ENCODE results near the gene NENF. TPM values are rescaled to one million over a fixed set of nuclear protein-coding genes. Genes with fewer than 3 reads are reported as not detected.

Gene NENF
- total and polyA plus RNA-seq, 10 of the 15 experiments (the other 5 are each of a cell fraction or from before 2014, with no cell fraction given), result 5.1 to 83.4 (median 42.7) TPM

GRCh38 chr1:212481438-212481767 is 48.7 kb downstream of the NENF start:
- POLR2A ChIA-PET, result interaction anchor here (0.6 to 0.9 kb wide), 3 partner anchors 8 to 1427 kb away, joined by 3 to 6 read pairs (median 4); no protein-coding TSS in a partner anchor
- no peak for TF ChIP-seq E2F8 (IDR thresholded peaks at IDR 0.05; ENCODE audit: low read depth, partially characterized antibody)
- TF ChIP-seq NFYA (IDR thresholded peaks at IDR 0.05; ENCODE audit: borderline replicate concordance, low read depth, low read length), result no peak
- TF ChIP-seq PRDM15 (CRISPR knock-in tag; IDR thresholded peaks at IDR 0.05), result no peak
- TF ChIP-seq CUX1 (IDR thresholded peaks at IDR 0.05; ENCODE audit: insufficient replicate concordance, low read depth, low read length), result no peak
- TF ChIP-seq RELB (IDR thresholded peaks at IDR 0.05; ENCODE audit: low read depth), result no peak
- TF ChIP-seq SUZ12 (IDR thresholded peaks at IDR 0.05; ENCODE audit: unreplicated experiment), result no peak
- no peak for TF ChIP-seq TARDBP (IDR thresholded peaks at IDR 0.05; ENCODE audit: borderline replicate concordance)
- H3K79me2 ChIP-seq (ENCODE audit: control insufficient read depth, insufficient read depth, low read length), result no peaks in the 10 kb centered on the region
- CTCF ChIA-PET, result interaction anchor here (0.7 to 6.3 kb wide), 12 partner anchors 11 to 280 kb away, joined by 3 to 82 read pairs (median 4); no protein-coding TSS in a partner anchor
- peaks cover 6% of the 10 kb centered on the region; the same call in 1 of the 2 replicates for H3K4me1 ChIP-seq (ENCODE audit: control insufficient read depth, insufficient read depth, low read length)
- no peak for FAIRE-seq
- H4K20me1 ChIP-seq (ENCODE audit: control insufficient read depth, insufficient read depth), result no peaks in the 10 kb centered on the region
- WGBS (ENCODE audit: insufficient coverage, insufficient replicate concordance, low lambda C conversion rate, missing lambda C conversion rate), result 45% methylated on average over 2 of the region's 2 CpGs
- no peak for ATAC-seq
- no TSS peak for BruUV-seq (replicated peaks)
- no peak overlapping the region for H3K4me2 ChIP-seq (ENCODE audit: control insufficient read depth, insufficient read depth)
- no peak overlapping the region for H3K27ac ChIP-seq (ENCODE audit: control insufficient read depth, insufficient read depth)
- SMC1A ChIA-PET (ENCODE audit: uncharacterized antibody, unreplicated experiment), result interaction anchor here (0.7 to 5.8 kb wide), 7 partner anchors 9 to 1822 kb away, joined by 3 to 42 read pairs (median 4); no protein-coding TSS in a partner anchor
- H3K27me3 ChIP-seq (replicated peaks in 1 of 2; ENCODE audit: control insufficient read depth in 2 of 2, insufficient read depth in 2 of 2, low read length in 1 of 2), result no peaks in the 10 kb centered on the region
- in situ Hi-C loops (cut with MboI), result no loop called here
- no peak overlapping the region for H3K9ac ChIP-seq (ENCODE audit: control insufficient read depth, insufficient read depth, low read length)
- H3K36me3 ChIP-seq (ENCODE audit: control insufficient read depth in 2 of 2, insufficient read depth in 2 of 2, low read length in 1 of 2), result no peaks in the 10 kb centered on the region
- H3K4me3 ChIP-seq, result no peak overlapping the region
- RAD21 ChIA-PET (ENCODE audit: unreplicated experiment), result interaction anchor here (0.7 to 5.8 kb wide), 6 partner anchors 25 to 272 kb away, joined by 3 to 66 read pairs (median 4); no protein-coding TSS in a partner anchor
- H2AFZ ChIP-seq (ENCODE audit: control insufficient read depth, low read depth, low read length), result no peak overlapping the region
- DNase-seq (ENCODE audit: low read depth, low spot score), result no peak
- H3K9me3 ChIP-seq (replicated peaks; ENCODE audit: control insufficient read depth, insufficient read depth, low read length), result no peaks in the 10 kb centered on the region
- intact Hi-C loops (cut with micrococcal nuclease; ENCODE audit: unreplicated experiment), result no loop called here

All from GM12878 (cell line).